ENCODE results near the gene CBARP.
A peak's percentile ranks its signal among the peaks of the same experiment; 100 is the strongest.
"Not testable (repeated sequence)": the region's sequence is repeated elsewhere in the genome, so short reads cannot be mapped to it uniquely, and the experiment has no call there.

Gene CBARP

DNA sequence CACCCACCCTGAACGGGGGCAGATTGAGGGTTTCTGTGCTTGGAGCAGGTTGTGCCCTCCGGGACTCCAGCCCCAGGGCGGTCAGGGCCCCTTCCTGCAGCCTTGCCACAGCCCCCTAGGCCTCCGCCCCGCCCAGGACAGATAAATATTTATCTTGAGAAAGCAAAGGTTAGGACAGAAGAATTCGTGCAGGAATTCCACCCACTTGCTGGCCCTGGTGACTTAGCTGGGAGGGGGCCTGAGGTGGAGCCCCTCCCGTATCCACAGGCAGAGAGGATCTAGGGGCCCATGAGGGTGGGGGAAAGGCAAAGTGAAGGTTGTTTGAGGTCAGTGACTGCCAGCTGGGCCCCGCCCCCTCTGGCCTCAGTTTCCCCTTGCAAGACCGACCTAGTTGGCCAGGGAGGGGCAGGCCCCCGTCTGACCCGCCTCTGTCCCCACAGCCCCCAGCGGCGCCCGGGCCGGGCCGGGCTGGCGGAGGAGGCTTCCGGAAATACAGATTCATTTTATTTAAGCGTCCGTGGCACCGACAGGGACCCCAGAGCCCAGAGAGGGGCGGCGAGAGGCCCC lies 15.8 kb upstream of the CBARP start:
- DNase-seq (ENCODE audit: low read depth in 2 of 2, low spot score in 1 of 2) = no peak

DNA sequence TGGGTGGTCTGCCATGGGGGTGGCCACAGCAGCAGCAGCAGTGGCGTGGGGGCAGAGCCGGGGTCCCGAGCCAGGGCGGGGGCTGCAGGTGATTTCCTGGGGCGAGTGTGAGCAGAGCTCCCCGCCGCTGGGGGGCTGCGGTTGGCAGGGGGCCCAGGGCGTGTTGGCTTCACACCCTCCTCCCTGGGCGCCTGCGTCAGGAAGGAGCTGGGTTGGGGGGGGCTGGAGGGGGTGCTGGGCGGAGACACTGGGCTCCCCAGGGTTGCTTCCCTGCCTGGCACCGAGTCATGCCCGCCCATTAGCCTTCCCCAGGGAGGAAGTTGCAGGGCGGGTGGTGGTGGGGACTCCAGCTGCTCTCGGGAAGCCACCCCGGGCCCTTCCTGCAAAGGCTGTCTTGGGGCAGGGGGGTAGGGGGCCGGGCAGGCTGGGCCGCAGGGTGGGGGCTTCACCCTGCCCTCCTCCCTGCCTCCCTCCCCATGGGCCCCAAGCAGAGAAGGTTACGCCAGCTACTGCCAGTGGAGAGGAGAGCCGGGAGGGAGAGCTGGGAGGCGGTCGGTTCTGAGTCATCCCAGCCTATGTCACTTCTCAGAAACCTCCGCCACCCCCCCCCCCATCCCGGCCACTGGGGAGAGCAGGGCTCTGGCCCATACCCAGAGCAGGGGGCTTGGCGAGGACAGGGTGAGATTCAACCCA lies 15.2 kb upstream of the CBARP start:
- DNase-seq (ENCODE audit: low read depth in 2 of 2, low spot score in 1 of 2) = no peak

DNA sequence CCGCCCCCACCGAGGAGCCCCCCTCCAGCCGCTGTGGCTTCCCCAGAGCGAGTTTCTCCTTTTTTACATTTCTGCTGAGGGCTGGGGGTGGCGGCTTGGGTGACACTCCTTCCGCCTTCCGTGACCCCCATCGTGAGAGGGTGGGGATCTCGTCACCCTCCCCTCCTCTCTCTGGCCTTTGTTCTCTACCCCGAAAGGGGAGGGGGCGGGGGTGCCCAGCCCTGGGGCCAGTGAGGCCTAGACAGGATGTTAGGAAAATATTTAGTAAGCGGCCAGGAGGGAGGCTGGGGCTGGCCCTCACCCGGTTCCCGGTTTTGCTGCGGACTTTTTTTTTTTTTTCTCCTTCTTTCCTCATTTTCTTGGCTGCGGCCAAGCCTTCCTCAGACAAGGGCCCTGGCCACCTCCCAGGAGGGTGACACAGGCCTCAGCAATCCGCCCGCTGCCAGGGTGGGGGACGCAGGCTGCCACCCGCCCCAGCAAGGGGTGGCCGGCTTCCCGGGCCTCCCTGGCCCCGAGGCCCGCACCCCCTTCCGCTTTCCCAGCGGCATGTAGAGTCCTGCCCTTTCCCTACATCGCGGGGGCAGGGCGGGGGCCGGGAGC lies 14.5 kb upstream of the CBARP start:
- DNase-seq (ENCODE audit: low read depth in 2 of 2, low spot score in 1 of 2) = no peak

DNA sequence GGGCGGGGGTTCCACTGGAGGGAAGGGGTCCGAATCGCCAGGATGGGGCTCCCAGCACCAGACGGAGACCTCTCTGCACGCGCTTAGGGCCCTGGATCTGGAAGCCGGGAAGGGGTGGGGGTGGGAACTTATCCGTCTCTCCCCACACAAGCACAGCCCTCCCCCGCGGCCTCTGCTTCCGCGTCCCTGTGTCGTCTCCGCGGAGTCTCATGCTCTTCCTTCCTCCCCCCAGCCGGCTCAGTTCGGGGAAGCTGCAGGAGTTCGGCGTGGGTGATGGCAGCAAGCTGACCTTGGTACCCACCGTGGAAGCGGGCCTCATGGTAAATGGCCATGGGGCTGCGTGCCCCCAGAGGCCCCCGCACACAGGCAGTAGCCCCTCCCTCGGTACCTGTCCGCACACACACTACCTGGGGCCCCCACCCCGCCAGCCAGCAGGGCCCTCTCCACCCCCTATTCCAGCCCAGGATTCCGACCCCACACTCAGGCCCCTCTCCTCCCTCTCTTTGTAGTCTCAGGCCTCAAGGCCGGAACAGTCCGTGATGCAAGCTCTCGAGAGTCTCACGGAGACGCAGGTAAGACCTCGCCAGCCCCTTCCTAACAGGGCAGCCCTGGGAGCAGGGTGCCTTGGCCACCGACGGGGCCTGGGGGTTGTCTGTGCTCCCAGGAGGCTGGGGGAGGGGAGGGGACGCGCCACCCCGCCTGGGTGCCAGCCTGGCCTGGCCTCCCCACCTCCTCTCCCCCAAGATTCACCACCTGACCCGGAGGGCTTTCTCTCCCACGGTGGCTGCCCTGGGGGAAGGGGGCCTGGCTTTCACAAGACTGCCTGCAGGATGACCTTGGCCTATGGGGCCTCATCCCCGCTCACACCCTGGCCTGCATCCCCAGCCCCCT lies 13.8 kb upstream of the CBARP start:
- DNase-seq (ENCODE audit: low read depth in 2 of 2, low spot score in 1 of 2) = no peak

DNA sequence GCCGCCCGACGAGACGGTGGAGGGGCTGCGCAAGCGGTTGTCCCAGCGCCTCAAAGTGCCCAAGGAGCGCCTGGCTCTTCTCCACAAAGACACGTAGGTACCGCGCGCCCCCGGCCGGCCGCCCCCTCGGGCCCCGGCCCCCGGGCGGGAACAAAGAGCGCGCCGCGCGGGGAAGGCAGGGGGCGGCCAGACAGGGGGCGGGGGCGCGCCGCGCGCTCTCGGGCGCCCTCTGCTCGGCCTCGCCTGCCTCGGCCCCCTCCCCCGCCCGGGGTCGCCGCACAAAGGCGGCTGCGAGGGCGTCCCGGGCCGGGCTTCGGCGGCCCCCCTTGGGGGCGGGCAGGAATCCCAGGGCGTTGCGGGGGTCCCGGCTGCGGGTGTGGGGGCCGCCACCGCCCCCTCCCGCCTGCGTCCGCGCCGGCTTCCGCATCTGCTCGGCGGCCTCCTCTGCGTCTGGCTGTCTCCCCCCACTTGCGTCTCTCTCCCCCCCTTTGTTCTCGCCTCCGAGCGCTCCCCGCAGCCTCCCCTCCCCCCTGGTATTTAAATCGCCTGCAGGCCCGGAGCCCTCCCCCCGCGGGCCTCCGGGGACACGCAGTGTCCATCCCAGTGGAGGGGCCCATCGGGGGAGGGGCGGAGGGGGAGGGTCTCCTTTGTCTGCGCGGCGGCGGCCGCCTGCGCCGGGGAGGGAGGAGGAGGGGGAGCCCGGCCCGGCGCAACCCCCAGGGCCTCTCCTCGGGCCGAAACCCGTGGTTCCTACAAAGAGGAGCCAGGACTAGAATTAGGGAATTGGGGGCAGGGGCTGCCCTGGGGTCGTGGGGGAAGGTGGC lies 12.8 kb upstream of the CBARP start:
- DNase-seq (ENCODE audit: low read depth in 2 of 2, low spot score in 1 of 2) = no peak

DNA sequence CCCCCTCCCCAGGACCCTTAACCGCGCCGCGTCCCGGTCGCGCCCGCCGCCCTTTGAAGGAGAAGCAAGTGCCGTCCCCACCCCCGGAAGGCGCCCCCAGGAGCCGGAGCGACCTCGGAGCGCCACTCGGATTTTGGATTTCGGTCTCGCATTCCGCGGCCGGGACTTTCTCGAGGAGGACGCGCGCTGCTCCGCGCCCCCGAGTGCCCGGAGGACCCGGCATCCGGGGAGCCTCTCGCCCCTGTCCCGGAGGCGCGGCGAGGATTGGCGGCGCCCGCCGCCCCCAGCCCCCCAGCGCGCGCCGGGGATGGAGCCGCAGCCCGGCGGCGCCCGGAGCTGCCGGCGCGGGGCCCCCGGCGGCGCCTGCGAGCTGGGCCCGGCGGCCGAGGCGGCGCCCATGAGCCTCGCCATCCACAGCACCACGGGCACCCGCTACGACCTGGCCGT lies 12.2 kb upstream of the CBARP start:
- DNase-seq (ENCODE audit: low read depth in 2 of 2, low spot score in 1 of 2) = no peak

DNA sequence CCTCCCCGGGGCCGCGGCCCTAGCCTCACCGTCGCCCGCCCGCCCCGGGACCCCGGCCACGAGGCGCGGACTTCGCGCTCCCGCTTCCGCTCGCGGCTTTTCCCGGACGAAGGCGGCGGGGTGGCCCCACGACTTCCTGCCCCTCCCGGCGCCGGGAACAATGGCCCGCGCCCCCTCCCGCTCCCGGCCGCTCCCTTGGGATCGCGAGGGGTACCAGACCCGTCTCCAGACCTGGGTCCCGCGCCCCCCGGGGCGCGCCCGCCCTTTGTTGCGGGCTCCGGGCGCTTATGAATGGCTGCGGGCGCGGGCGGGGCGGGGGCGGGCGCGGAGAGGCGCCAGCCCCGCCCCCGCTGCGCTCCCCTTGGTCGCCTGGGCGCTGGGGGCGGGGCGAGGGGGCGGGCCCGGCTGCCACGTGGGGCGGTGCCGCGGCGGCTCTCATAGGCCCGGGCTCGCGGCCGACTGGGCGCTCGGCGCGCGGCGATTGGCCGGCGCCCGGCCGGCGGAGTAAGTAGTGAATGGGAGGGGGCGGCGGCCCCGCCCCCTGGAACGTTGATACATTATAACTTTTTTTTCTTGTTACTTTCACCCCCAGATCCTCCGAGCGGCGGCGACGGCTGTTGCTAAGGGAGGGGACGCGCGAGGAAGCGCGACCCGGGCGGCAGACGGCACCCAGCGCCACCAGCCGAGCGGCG lies 11.6 kb upstream of the CBARP start:
- peak; percentile 86 for DNase-seq (ENCODE audit: low read depth in 2 of 2, low spot score in 1 of 2)

DNA sequence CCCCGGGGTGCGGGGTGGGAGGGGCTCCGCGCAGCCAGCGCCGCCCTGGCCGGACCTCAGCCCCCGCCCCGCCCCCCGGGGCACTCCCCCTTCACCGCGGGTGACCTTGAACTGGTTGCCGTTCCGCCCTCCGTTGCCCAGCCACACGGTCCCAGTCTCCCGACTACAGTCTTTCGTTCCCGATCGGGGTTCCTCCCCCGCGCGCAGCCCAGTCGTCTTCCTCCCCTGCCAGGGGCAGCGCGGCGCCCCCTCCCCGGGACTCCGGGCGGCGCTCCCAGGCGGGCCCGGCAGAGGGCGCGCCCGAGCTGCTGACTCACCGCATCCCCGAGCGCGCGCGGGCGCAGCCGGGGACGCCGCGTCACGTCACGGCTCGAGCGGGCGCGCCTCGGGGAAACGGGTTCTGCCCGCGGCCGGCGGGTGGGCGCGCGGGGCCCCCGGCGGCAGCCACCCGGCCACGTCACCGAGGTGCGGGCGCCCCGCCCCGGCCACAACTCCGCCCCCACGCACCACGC lies 11.0 kb upstream of the CBARP start:
- peak; percentile 68 to 70 for DNase-seq (ENCODE audit: low read depth in 2 of 2, low spot score in 1 of 2)

DNA sequence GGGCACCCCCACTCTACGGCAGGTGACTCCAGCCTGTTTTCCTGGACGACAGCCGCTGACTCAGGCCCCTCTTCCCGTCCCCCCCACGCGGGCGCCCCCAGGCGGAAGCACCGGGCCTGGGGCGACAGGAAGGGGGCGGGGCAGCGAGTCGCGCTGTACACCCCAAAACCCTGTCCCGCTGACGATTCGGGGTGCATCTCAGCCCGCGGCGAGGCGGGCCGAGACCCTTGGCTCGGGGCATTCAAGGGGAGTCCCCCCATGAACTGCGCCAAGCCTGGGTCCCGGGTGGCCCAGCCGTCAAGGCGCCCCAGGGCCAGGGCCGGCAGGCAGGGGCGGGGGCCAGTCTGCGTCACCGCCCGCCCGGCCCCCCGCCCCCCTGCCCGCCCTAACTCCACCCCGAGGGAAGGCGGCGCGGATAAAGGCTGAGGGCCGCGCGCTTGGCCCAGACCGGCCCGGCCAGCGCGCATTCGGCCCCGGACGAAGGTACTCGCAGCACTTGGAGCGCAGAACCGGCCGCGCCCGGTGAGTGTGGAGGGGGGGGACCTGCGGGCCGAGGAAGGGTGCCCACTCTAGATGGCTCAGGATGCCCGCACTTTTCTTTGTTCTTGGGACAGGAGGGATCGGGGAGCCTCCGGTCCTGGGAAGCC lies 10.5 kb upstream of the CBARP start, which contains the start of gene MIDN:
Gene MIDN (plus strand): TSS at position 445 of the 647 bp plus-strand sequence. CDS start 1,714 bp downstream, outside the sequence.
- DNase-seq (ENCODE audit: low read depth in 2 of 2, low spot score in 1 of 2) = no peak

DNA sequence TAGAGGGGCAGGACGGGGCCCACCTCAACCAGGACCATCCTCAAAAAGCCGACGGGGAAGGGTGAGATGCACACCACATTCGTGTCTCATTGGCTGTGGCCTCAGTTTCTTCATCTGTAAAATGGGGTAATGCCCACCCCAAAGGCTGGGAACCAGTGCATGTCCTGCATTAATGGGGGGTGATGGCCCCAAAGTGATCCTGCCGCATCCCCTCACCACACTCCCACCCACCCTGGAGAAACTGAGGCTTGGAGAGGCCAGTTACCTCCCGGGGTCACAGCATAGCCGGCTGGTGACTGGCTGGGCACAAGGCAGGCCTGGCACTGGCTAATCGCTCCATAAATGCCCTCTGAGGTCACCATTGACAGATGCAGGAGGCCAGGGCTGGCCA lies 9.9 kb upstream of the CBARP start:
- DNase-seq (ENCODE audit: low read depth in 2 of 2, low spot score in 1 of 2) = no peak

DNA sequence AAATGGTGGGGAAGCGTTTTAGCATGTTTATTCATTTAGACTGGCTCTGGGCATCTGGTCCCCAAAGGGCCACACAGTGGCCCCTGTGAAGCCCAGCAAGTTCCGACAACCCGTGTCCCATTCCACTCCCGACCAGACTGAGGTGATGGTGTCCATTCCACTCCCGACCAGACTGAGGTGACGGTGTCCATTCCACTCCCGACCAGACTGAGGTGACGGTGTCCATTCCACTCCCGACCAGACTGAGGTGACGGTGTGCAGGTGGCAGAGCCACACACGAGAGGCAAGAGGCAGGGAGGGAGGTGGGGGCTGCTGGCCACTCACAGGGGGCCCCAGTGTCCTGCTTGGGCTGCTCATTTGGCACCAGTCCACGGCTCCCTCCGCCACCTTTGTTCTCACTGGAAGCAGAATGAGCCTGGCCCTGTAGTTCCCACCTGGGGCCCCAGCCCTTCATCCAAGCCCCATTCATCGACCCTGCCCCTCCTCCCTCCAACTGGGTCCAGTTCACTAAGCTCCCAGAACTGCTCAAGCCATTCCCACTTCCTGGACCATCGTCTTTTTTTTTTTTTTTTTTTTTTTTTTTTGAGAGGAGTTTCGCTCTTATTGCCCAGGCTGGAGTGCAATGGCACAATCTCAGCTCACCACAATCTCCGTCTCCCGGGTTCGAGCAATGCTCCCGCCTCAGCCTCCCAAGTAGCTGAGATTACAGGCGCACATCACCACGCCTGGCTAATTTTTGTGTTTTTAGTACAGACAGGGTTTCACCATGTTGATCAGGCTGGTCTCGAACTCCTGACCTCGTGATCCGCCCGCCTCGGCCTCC lies 8.7 kb upstream of the CBARP start:
- not testable (repeated sequence) for DNase-seq (ENCODE audit: low read depth in 2 of 2, low spot score in 1 of 2)

DNA sequence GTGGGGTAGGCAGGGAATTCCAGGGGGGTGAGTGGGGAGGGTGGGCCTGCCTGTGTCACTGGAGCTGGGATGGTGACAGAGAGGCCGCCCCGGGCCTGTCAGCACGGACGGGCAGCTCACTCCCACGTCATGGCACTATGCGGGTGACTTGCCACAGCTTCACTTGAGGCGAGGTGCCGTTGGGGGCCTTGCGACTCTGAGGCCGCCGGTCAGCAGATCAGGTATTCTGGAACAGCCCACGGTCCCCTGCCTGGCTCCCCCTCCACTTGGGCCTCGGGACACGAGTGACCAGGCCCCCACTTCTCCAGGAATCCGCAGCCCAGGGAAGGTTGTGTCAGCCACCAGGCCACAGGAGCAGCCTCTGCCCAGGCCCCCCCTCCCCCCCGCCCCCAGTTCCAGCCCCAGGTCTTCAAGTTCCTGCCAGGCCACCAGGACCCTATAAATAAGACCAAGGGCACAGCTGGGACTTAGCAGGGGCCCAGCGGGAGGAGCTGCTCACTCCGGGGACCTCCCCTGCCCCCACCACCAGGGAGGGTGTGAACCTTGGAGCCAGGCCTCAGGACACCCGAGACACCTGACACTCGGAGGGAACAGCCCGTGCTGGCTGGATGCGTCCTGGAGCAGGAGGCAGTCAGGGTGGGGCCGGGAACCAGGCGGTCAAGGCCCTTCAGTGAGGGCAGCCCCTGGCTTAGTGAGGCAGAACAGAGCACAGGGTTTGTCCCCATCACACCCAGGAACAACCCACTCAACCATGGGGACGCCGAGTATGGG lies 7.9 kb upstream of the CBARP start:
- DNase-seq (ENCODE audit: low read depth in 2 of 2, low spot score in 1 of 2) = no peak

DNA sequence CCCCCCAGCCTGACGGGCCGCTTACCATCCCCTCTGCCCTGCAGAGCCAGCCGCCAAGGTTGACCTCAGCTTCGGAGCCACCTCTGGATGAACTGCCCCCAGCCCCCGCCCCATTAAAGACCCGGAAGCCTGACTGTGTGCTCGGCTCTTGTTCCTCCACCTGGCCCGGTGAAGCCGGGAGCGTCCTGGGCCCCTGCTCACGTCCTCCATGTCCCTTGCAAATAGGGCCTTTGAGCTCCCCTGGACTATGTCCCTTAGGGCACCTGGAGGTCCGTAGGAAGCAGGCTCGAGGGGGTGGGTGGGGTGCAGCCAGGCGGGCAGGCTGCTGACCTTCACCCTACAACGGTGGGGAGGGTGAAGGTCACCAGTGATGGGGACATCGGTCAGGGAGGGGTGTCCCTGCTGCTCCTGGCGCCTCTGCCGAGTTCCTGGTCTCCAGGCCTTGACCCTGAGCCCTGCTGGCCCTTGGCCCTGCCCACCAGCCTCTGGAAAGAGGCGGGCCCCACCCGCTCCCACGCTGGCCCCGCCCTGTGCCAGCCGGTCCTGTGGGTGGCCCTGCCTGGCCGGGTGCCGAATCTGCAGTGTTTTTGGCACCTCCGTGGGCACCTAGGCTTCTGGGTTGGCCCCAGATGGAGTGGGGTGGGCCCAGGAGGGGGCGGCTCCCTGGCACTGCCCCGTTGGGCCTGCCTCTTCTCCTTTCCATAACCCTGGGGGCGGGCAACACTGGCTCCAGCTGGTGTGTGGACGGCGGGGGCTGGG lies 7.1 kb upstream of the CBARP start:
- DNase-seq (ENCODE audit: low read depth in 2 of 2, low spot score in 1 of 2) = no peak

DNA sequence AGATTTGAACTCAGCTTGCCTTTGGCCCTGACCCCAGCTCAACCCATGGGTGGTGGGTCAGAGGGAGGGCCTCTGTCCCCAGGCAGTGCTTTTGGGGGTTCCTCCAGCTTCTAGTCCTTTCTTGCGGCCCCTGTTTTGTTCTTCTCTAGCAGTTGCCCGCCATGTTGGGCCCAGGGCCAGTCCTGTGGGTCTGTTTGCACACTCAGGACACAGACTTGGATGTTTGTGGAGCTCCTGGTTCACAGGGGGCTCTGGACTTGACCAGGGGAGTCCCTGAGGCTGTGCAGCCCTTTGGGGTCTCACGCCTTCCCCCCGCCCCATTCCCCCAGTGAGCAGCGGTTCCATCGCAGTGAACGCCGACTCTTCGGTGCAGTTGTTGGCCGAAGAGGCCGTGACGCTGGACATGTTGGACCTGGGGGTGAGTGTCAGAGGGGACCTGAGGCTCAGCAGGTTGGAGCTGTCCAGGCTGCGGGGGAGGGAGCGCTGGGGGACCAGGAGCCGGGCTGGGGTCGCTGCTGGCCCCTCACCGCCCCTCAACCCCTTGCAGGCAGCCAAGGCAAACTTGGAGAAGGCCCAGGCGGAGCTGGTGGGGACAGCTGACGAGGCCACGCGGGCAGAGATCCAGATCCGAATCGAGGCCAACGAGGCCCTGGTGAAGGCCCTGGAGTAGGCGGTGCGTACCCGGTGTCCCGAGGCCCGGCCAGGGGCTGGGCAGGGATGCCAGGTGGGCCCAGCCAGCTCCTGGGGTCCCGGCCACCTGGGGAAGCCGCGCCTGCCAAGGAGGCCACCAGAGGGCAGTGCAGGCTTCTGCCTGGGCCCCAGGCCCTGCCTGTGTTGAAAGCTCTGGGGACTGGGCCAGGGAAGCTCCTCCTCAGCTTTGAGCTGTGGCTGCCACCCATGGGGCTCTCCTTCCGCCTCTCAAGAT lies 6.2 kb upstream of the CBARP start:
- DNase-seq (ENCODE audit: low read depth in 2 of 2, low spot score in 1 of 2) = peak; percentile 78

DNA sequence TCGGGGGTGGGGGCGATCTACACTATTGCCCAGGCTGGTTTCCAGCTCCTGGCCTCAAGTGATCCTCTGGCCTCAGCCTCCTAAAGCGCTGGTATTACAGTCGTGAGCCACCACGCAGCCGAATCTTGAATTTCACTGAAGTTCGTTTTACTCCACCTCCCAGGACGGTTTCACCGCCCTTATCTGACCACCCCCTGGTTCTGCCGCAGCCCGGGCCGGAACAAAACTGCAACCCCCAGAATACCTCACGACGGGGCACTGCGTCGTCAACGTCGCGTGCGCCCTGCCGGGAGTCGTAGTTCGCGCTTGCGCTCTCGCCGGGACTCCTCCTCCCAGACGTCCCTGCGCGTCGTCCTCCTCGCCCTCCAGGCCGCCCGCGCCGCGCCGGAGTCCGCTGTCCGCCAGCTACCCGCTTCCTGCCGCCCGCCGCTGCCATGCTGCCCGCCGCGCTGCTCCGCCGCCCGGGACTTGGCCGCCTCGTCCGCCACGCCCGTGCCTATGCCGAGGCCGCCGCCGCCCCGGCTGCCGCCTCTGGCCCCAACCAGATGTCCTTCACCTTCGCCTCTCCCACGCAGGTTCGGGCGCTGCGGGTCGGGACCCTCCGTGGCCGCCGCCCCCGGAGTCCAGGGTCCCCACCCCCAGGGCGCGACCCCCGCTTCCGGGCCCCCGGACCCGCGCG lies 3.8 kb upstream of the CBARP start, which contains the start of gene ATP5F1D:
Gene ATP5F1D (plus strand): TSS at position 335 of the 679 bp plus-strand sequence. CDS start 100 bp downstream, at position 435.
- DNase-seq (ENCODE audit: low read depth in 2 of 2, low spot score in 1 of 2) = peak; percentile 86 to 91
